ENCODE results near the gene SURF4. TPM values are rescaled to one million over a fixed set of nuclear protein-coding genes. Genes with fewer than 3 reads are reported as not detected.
A peak's percentile ranks its signal among the peaks of the same experiment; 100 is the strongest.

SURF4 gene
- total RNA-seq, 1 donor from 2014 or later, result 126 TPM

GRCh38 chr9:133406480-133407307 lies 30.8 kb upstream of the SURF4 start:
- DNase-seq (peak; percentile 85), ATAC-seq (peak; percentile 87 to 90)
- no peaks in the 10 kb centered on the region for H3K9me3 ChIP-seq
- no peaks in the 10 kb centered on the region for H3K4me1 ChIP-seq
- peaks cover 73% of the 10 kb centered on the region for H3K36me3 ChIP-seq
- TF ChIP-seq CTCF (IDR thresholded peaks at IDR 0.05), result peak; percentile 93
- intact Hi-C loops (cut with DNase I), result no loop called here
- no peak overlapping the region for H3K4me3 ChIP-seq
- H3K27me3 ChIP-seq (ENCODE audit: low read depth), result no peaks in the 10 kb centered on the region
- H3K27ac ChIP-seq, result no peak overlapping the region

GRCh38 chr9:133405508-133406438 lies 29.9 kb upstream of the SURF4 start:
- ATAC-seq (no peak), DNase-seq (no peak)
- no peak for TF ChIP-seq CTCF (IDR thresholded peaks at IDR 0.05)
- no peak overlapping the region for H3K4me3 ChIP-seq
- no peak overlapping the region for H3K27ac ChIP-seq
- no peaks in the 10 kb centered on the region for H3K4me1 ChIP-seq
- no peaks in the 10 kb centered on the region for H3K9me3 ChIP-seq
- H3K27me3 ChIP-seq (ENCODE audit: low read depth), result no peaks in the 10 kb centered on the region
- peaks cover 64% of the 10 kb centered on the region for H3K36me3 ChIP-seq
- intact Hi-C loops (cut with DNase I), result no loop called here

DNA sequence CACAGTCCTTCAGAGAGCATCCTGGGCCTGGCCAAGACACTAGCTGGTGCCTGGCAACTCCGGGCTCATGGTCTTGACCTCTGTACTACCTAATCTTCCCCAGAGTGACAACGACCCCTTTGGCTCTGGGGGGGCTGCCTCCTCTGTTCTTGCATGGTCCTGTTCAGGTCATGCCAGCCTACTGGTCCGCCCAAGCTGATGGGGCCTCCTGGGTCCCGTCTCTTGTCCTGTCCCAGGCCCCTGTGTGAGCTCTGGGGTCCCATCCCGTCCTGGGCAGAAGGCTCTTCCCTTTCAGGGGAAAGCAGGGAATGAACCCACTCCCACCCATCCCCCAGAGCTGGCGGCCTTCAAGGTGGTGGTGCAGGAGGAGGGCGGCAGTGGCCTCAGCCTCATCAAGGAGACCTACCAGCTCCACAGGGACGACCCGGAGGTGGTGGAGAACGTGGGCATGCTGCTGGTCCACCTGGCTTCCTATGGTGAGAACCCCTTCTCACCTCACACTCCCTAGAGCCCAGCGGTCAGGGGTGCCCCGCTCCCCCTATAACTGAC lies 28.7 kb upstream of the SURF4 start:
- no peak for ATAC-seq
- no peaks in the 10 kb centered on the region for H3K4me1 ChIP-seq
- no peak for DNase-seq
- H3K27ac ChIP-seq, result no peak overlapping the region
- H3K4me3 ChIP-seq, result no peak overlapping the region
- H3K27me3 ChIP-seq (ENCODE audit: low read depth), result no peaks in the 10 kb centered on the region
- intact Hi-C loops (cut with DNase I), result no loop called here
- no peaks in the 10 kb centered on the region for H3K9me3 ChIP-seq
- H3K36me3 ChIP-seq, result peaks cover 51% of the 10 kb centered on the region
- TF ChIP-seq CTCF (IDR thresholded peaks at IDR 0.05), result no peak

- no peak overlapping the region for H3K27ac ChIP-seq
Observed at GRCh38 chr9:133403766-133404453, 28.1 kb upstream of the SURF4 start.

More at GRCh38 chr9:133403766-133404453, 28.1 kb upstream of the SURF4 start:
- Histone ChIP-seq H3K9me3 (no peaks in the 10 kb centered on the region), H3K4me3 (no peak overlapping the region), H3K36me3 (peaks cover 46% of the 10 kb centered on the region), H3K27me3 (ENCODE audit: low read depth) (no peaks in the 10 kb centered on the region), H3K4me1 (no peaks in the 10 kb centered on the region)
- TF ChIP-seq CTCF (IDR thresholded peaks at IDR 0.05), result peak; percentile 57
- intact Hi-C loops (cut with DNase I), result no loop called here
- ATAC-seq (peak; percentile 74 to 80), DNase-seq (peak; percentile 72)

Measured in lower lobe of right lung (tissue), 2 donors.